GM12878 (cell line): ENCODE measurements around the gene CDX1. TPM values are rescaled to one million over a fixed set of nuclear protein-coding genes. Genes with fewer than 3 reads are reported as not detected.

Experiments used
- ATAC-seq: fragments of 200-7000 bp; cut with Tn5 transposase; 3 replicates; pipeline ENCODE4 v1.9.1; 2020; ENCODE audit warnings: mild to moderate bottlenecking, moderate library complexity
- BruUV-seq: library from RNA; stranded (reverse); fragments of 400-500 nt; replicated peaks from 2 replicates; lab custom pipeline; 2021; lab: Mats Ljungman, UMichigan
- CTCF ChIA-PET: fragments of 300-600 bp; sonication (Branson Sonifier 250); formaldehyde crosslinking; extraction: SDS; loops from one replicate; lab custom pipeline; 2021; ENCODE audit warnings: inconsistent platforms; lab: Yijun Ruan, JAX
- POLR2A ChIA-PET: fragments of 350-600 bp; formaldehyde crosslinking; extraction: SDS; loops from one replicate; lab custom pipeline; 2021; ENCODE audit warnings: inconsistent platforms; lab: Charles Lee
- RAD21 ChIA-PET: fragments of 300-600 bp; sonication (Branson Sonifier 250); formaldehyde crosslinking; loops from one replicate; lab custom pipeline; 2023; ENCODE audit warnings: antibody characterized with exemption; ENCODE audit not compliant: unreplicated experiment; lab: Charles Lee
- SMC1A ChIA-PET: fragments of 300-600 bp; sonication (Branson Sonifier 250); formaldehyde crosslinking; loops from one replicate; lab custom pipeline; 2023; ENCODE audit not compliant: unreplicated experiment, uncharacterized antibody; lab: Charles Lee
- DNase-seq: peaks from one replicate; pipeline ENCODE4 v3.0.0-alpha.2; 2011; ENCODE audit warnings: low read depth, low spot score
- FAIRE-seq: peaks from 3 replicates; lab custom pipeline; 2011; peaks lifted over from hg19 to GRCh38; lab: Jason Lieb, UNC
- H2AFZ ChIP-seq: 2 replicates; pipeline ENCODE4 v1.6.0; 2011; ENCODE audit warnings: low read depth, low read length, control low read depth; ENCODE audit not compliant: control insufficient read depth
- H3K27ac ChIP-seq: 2 replicates; pipeline ENCODE4 v1.5.1; 2011; ENCODE audit warnings: control low read depth; ENCODE audit not compliant: control insufficient read depth, insufficient read depth
- H3K27me3 ChIP-seq, 2 experiments: replicated peaks in 1 of 2; 2 replicates each; pipeline versions ENCODE4 v1.6.0 to v1.6.1; 2011; ENCODE audit warnings: low read length in 1 of 2; ENCODE audit not compliant: control insufficient read depth in 2 of 2, insufficient read depth in 2 of 2
- H3K36me3 ChIP-seq, 2 experiments: 2 replicates each; pipeline ENCODE4 v1.5.1; 2011; ENCODE audit warnings: low read length in 1 of 2; ENCODE audit not compliant: control insufficient read depth in 2 of 2, insufficient read depth in 2 of 2
- H3K4me1 ChIP-seq: 2 replicates; pipeline ENCODE4 v1.6.1; 2011; ENCODE audit warnings: mild to moderate bottlenecking, low read length, moderate library complexity, mixed read lengths; ENCODE audit not compliant: control insufficient read depth, insufficient read depth
- H3K4me2 ChIP-seq: 2 replicates; pipeline ENCODE4 v1.6.0; 2011; ENCODE audit warnings: control low read depth; ENCODE audit not compliant: control insufficient read depth, insufficient read depth
- H3K4me3 ChIP-seq: fragments of 200-600 bp; sonication (generic); 2 replicates; pipeline ENCODE4 v1.5.1; 2016
- H3K79me2 ChIP-seq: 2 replicates; pipeline ENCODE4 v1.6.0; 2011; ENCODE audit warnings: low read length; ENCODE audit not compliant: control insufficient read depth, insufficient read depth
- H3K9ac ChIP-seq: 2 replicates; pipeline ENCODE4 v1.8.0; 2011; ENCODE audit warnings: low read length, control low read depth, mixed read lengths; ENCODE audit not compliant: control insufficient read depth, insufficient read depth
- H3K9me3 ChIP-seq: replicated peaks from 3 replicates; pipeline ENCODE4 v1.5.1; 2011; ENCODE audit warnings: mild to moderate bottlenecking, low read length; ENCODE audit not compliant: control insufficient read depth, insufficient read depth
- H4K20me1 ChIP-seq: 2 replicates; pipeline ENCODE4 v1.6.0; 2011; ENCODE audit not compliant: control insufficient read depth, insufficient read depth
- CHD2 ChIP-seq: IDR thresholded peaks from 2 replicates; pipeline ENCODE4 v1.6.1; 2011; ENCODE audit warnings: low read depth, low read length, improper control_type of control experiment, borderline replicate concordance
- EZH2 ChIP-seq: IDR thresholded peaks from 2 replicates; pipeline ENCODE4 v1.6.1; 2012; ENCODE audit warnings: low read depth, mild to moderate bottlenecking, control low read depth, inconsistent platforms, low read length, borderline replicate concordance; ENCODE audit not compliant: control insufficient read depth
- GABPA ChIP-seq: IDR thresholded peaks from 2 replicates; pipeline ENCODE4 v1.6.1; 2014; ENCODE audit warnings: antibody characterized with exemption, low read depth, mild to moderate bottlenecking, inconsistent platforms
- KDM1A ChIP-seq: fragments of 200-600 bp; sonication (generic); IDR thresholded peaks from 2 replicates; pipeline ENCODE4 v1.6.1; 2016; ENCODE audit warnings: borderline replicate concordance
- KLF5 ChIP-seq: fragments of 450-650 bp; IDR thresholded peaks from 2 replicates; pipeline ENCODE4 v1.6.1; 2014; ENCODE audit warnings: mild to moderate bottlenecking; ENCODE audit not compliant: partially characterized antibody
- LARP7 ChIP-seq: fragments of 450-650 bp; IDR thresholded peaks from 2 replicates; pipeline ENCODE4 v1.6.1; 2017; ENCODE audit warnings: mild to moderate bottlenecking
- MTA2 ChIP-seq: fragments of 450-650 bp; IDR thresholded peaks from 2 replicates; pipeline ENCODE4 v1.6.1; 2016; ENCODE audit warnings: low read depth, mild to moderate bottlenecking, moderate library complexity
- MXI1 ChIP-seq: fragments of 150-350 bp; IDR thresholded peaks from 2 replicates; pipeline ENCODE4 v1.6.1; 2011; ENCODE audit warnings: low read depth, mild to moderate bottlenecking, inconsistent platforms, low read length, improper control_type of control experiment
- MYB ChIP-seq: fragments of 150-350 bp; IDR thresholded peaks from 2 replicates; pipeline ENCODE4 v1.6.1; 2014; ENCODE audit warnings: mild to moderate bottlenecking, low read depth, low read length, borderline replicate concordance
- NR2C2 ChIP-seq: IDR thresholded peaks from 2 replicates; pipeline ENCODE4 v1.6.1; 2011; ENCODE audit warnings: borderline replicate concordance, low read depth; ENCODE audit not compliant: control insufficient read depth, insufficient read length
- RCOR1 ChIP-seq: conservative IDR thresholded peaks from 2 replicates; pipeline ENCODE4 v1.6.1; 2012; ENCODE audit warnings: low read depth, low read length, improper control_type of control experiment
- RELB ChIP-seq: fragments of 450-650 bp; IDR thresholded peaks from 2 replicates; pipeline ENCODE4 v1.6.1; 2017; ENCODE audit warnings: low read depth, mild to moderate bottlenecking, moderate library complexity
- RFX5 ChIP-seq: IDR thresholded peaks from 2 replicates; pipeline ENCODE4 v1.6.1; 2011; ENCODE audit warnings: low read depth, low read length, improper control_type of control experiment
- SPI1 ChIP-seq: IDR thresholded peaks from 2 replicates; pipeline ENCODE4 v1.6.1; 2011; ENCODE audit warnings: low read depth, mild to moderate bottlenecking, low read length, moderate library complexity, borderline replicate concordance; ENCODE audit not compliant: insufficient read depth
- SREBF1 ChIP-seq: IDR thresholded peaks from 2 replicates; pipeline ENCODE4 v1.6.1; 2012; ENCODE audit warnings: mild to moderate bottlenecking, low read length
- SRF ChIP-seq, 2 experiments: IDR thresholded peaks; 2 replicates each; pipeline ENCODE4 v1.6.1; 2011; ENCODE audit warnings: low read depth in 2 of 2, low read length in 2 of 2, mild to moderate bottlenecking in 1 of 2, moderate library complexity in 1 of 2
- YBX1 ChIP-seq: fragments of 450-650 bp; IDR thresholded peaks from 2 replicates; pipeline ENCODE4 v1.6.1; 2016; ENCODE audit warnings: antibody characterized with exemption
- ZBTB33 ChIP-seq: fragments of 450-650 bp; IDR thresholded peaks from 2 replicates; pipeline ENCODE4 v1.6.1; 2017; ENCODE audit warnings: mild to moderate bottlenecking
- WGBS: methylation state at CpG from one replicate; pipeline ENCODE4 v1.1.6; 2016; ENCODE audit warnings: low lambda C conversion rate; ENCODE audit not compliant: insufficient replicate concordance, insufficient coverage; ENCODE audit errors: missing lambda C conversion rate; 5-methylcytosine and 5-hydroxymethylcytosine counted together
- in situ Hi-C: fragments of 300-500 bp; cut with MboI; formaldehyde crosslinking; loops from 9 replicates; pipeline ENCODE4 v1.14.3; 2018; ENCODE audit warnings: mixed read lengths
- intact Hi-C: fragments of 100-400 bp; cut with micrococcal nuclease; formaldehyde crosslinking; loops from one replicate; pipeline ENCODE4 v1.14.2; 2022; ENCODE audit not compliant: unreplicated experiment
- polyA plus RNA-seq, 11 experiments: library from polyadenylated mRNA; depleted of rRNA in 4 of 11; unstranded in 6 of 11; stranded (reverse) in 5 of 11; fragments of >200 nt; fragmentation: Nextera tagmentation in 4 of 11; fragmentation: Illumina TruSeq in 1 of 11; extraction: Ambion mirVana in 4 of 11; extraction: Trizol in 1 of 11; gene quantifications; 1 replicate in 1 of 11; 2 replicates in 10 of 11; pipeline versions ENCODE4 v1.2.1 to v1.2.3, GENCODE V29; 2011 to 2016; ENCODE audit warnings: inconsistent platforms in 2 of 11, missing spikeins in 2 of 11, low read depth in 1 of 11
- total RNA-seq, 4 experiments: library from RNA; depleted of rRNA in 3 of 4; stranded (reverse); fragments of >200 nt in 3 of 4; fragmentation: Illumina TruSeq in 1 of 4; extraction: Trizol in 1 of 4; gene quantifications; 2 replicates each; pipeline versions ENCODE4 v1.2.1 to v1.2.3, GENCODE V29; 2013 to 2021
- TF ChIP-seq, protein P1 (sequence below): fragments of 450-650 bp; IDR thresholded peaks from 2 replicates; pipeline ENCODE4 v1.6.1; 2017; ENCODE audit warnings: mild to moderate bottlenecking, low read depth, inconsistent platforms; ENCODE audit not compliant: poor library complexity, severe bottlenecking
- TF ChIP-seq, protein P2 (sequence below): IDR thresholded peaks from 2 replicates; pipeline ENCODE4 v1.6.1; 2011; ENCODE audit warnings: low read depth, mild to moderate bottlenecking, low read length, moderate library complexity, borderline replicate concordance; ENCODE audit errors: extremely low read depth

The CDX1 gene
- total and polyA plus RNA-seq, 10 of the 15 experiments (the other 5 are each of a cell fraction or from before 2014, with no cell fraction given): not detected

DNA sequence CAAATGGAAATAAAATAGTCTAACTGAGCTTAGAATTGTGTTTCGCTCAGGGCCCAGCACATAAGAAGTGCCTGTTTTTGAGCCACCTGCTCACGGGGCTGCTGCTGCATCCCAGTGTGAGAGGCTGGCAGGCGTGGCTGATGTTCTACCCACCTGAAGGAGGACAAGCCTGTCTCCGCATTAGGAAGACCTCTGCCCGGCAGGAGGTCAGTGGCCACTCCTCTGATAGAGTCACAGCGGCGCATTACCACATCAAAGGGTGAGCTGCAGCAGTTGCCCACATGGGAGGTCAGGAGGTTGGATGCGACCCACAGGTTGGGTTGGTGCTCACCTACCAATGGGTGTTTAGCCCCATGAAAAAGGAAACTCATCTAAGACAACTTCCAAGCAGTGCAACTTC, 19.6 kb downstream of the CDX1 start:
- DNase-seq (no peak), ATAC-seq (no peak)
- Histone ChIP-seq H2AFZ (no peak overlapping the region), H3K4me1 (no peaks in the 10 kb centered on the region), H4K20me1 (no peaks in the 10 kb centered on the region), H3K27me3 (peaks cover 0 to 1% of the 10 kb centered on the region in 2 experiments; a peak in 3 of 4 replicates), H3K4me3 (no peak overlapping the region), H3K9me3 (no peaks in the 10 kb centered on the region), H3K27ac (no peak overlapping the region), H3K4me2 (no peak overlapping the region), H3K9ac (no peak overlapping the region)
- WGBS: 31% methylated on average over 8 of the region's 8 CpGs
- SMC1A ChIA-PET: no interaction called here
- BruUV-seq: no TSS peak
- in situ Hi-C loops: no loop called here
- RAD21 ChIA-PET: no interaction called here
- TF ChIP-seq MXI1 (no peak), GABPA (no peak), LARP7 (no peak), ZBTB33 (no peak), CHD2 (no peak), YBX1 (no peak), RCOR1 (no peak), MYB (no peak), SRF (IDR thresholded peaks at IDR 0.05; ENCODE audit: low read depth in 2 of 2, low read length in 2 of 2) (no peak), RELB (no peak), RFX5 (no peak), NR2C2 (no peak), KLF5 (no peak), KDM1A (no peak), SREBF1 (no peak), SPI1 (no peak), MTA2 (no peak), EZH2 (no peak)
- TF ChIP-seq, protein P1, sequence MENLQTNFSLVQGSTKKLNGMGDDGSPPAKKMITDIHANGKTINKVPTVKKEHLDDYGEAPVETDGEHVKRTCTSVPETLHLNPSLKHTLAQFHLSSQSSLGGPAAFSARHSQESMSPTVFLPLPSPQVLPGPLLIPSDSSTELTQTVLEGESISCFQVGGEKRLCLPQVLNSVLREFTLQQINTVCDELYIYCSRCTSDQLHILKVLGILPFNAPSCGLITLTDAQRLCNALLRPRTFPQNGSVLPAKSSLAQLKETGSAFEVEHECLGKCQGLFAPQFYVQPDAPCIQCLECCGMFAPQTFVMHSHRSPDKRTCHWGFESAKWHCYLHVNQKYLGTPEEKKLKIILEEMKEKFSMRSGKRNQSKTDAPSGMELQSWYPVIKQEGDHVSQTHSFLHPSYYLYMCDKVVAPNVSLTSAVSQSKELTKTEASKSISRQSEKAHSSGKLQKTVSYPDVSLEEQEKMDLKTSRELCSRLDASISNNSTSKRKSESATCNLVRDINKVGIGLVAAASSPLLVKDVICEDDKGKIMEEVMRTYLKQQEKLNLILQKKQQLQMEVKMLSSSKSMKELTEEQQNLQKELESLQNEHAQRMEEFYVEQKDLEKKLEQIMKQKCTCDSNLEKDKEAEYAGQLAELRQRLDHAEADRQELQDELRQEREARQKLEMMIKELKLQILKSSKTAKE: no peak
- TF ChIP-seq, protein P2, sequence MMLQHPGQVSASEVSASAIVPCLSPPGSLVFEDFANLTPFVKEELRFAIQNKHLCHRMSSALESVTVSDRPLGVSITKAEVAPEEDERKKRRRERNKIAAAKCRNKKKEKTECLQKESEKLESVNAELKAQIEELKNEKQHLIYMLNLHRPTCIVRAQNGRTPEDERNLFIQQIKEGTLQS: no peak
- TF ChIP-seq, all 136 proteins: peak for 0
- no peak for FAIRE-seq
- CTCF ChIA-PET: no interaction called here
- intact Hi-C loops: no loop called here
- H3K79me2 ChIP-seq: no peaks in the 10 kb centered on the region
- POLR2A ChIA-PET: no interaction called here
- H3K36me3 ChIP-seq: no peaks in the 10 kb centered on the region
